HCT116 (cell line): Measurements from ENCODE around the gene SORBS1. TPM values are rescaled to one million over a fixed set of nuclear protein-coding genes. Genes with fewer than 3 reads are reported as not detected.

ENCODE experiments used
- ATAC-seq: fragments of 200-7000 bp; cut with Tn5 transposase; 2 replicates; pipeline ENCODE4 v1.9.1; 2020; ENCODE audit warnings: mild to moderate bottlenecking, moderate library complexity
- BruUV-seq: library from RNA; stranded (reverse); fragments of 400-500 nt; replicated peaks from 2 replicates; lab custom pipeline; 2021; lab: Mats Ljungman, UMichigan
- CTCF ChIA-PET: fragments of 300-600 bp; sonication (Branson Sonifier 250); formaldehyde crosslinking; loops from one replicate; lab custom pipeline; 2021; ENCODE audit warnings: antibody characterized with exemption; lab: Charles Lee
- POLR2A ChIA-PET: fragments of 300-600, 350-600 bp; sonication (Branson Sonifier 250); formaldehyde crosslinking; loops from one replicate; lab custom pipeline; 2021; ENCODE audit warnings: antibody characterized with exemption; lab: Charles Lee
- RAD21 ChIA-PET, 2 experiments: fragments of 300-600 bp; sonication (Branson Sonifier 250); formaldehyde crosslinking; loops; one replicate each; lab custom pipeline; 2023; ENCODE audit warnings: low total read pairs in 2 of 2; ENCODE audit not compliant: uncharacterized antibody in 2 of 2, unreplicated experiment in 2 of 2, low non-redundant PET in 1 of 2; lab: Charles Lee
- DNase-seq: peaks from one replicate; pipeline ENCODE4 v3.0.0-alpha.2; 2010; ENCODE audit warnings: low read depth, low spot score
- H2AFZ ChIP-seq: fragments of 200-600 bp; shearing (Covaris generic), sonication (generic); 2 replicates; pipeline ENCODE4 v1.6.1; 2017; ENCODE audit warnings: low read depth, mixed run types, mixed read lengths, antibody characterized with exemption, low read length; ENCODE audit not compliant: poor library complexity, severe bottlenecking
- H3K27ac ChIP-seq: 2 replicates; pipeline ENCODE4 v1.5.1; 2012; ENCODE audit warnings: low read depth, low read length
- H3K27me3 ChIP-seq: fragments of 200-600 bp; sonication (generic); 2 replicates; pipeline ENCODE4 v1.6.1; 2016; ENCODE audit warnings: mixed run types, low read length, mixed read lengths; ENCODE audit not compliant: insufficient read depth
- H3K36me3 ChIP-seq, 2 experiments: fragments of 200-500 bp in 1 of 2; fragments of 200-600 bp in 1 of 2; sonication (Bioruptor generic) in 1 of 2; sonication (generic) in 1 of 2; 2 replicates each; pipeline versions ENCODE4 v1.5.1 to v1.6.1; 2014 to 2016; ENCODE audit warnings: low read length in 2 of 2, inconsistent platforms in 1 of 2, mixed read lengths in 1 of 2, mixed run types in 1 of 2; ENCODE audit not compliant: insufficient read depth in 2 of 2, control insufficient read depth in 1 of 2
- H3K4me1 ChIP-seq, 2 experiments: fragments of 200-600 bp in 1 of 2; sonication (generic) in 1 of 2; 2 replicates each; pipeline versions ENCODE4 v1.5.1 to v1.6.1; 2012 to 2017; ENCODE audit warnings: low read length in 2 of 2, inconsistent platforms in 1 of 2, mild to moderate bottlenecking in 1 of 2, mixed read lengths in 1 of 2, mixed run types in 1 of 2, moderate library complexity in 1 of 2; ENCODE audit not compliant: insufficient read depth in 2 of 2, control insufficient read depth in 1 of 2
- H3K4me2 ChIP-seq: fragments of 200-600 bp; sonication (generic); 2 replicates; pipeline ENCODE4 v1.6.1; 2017; ENCODE audit warnings: mixed run types, low read length, mixed read lengths
- H3K4me3 ChIP-seq, 2 experiments: fragments of 200-600 bp in 1 of 2; sonication (generic) in 1 of 2; replicated peaks in 1 of 2; 2 replicates each; pipeline ENCODE4 v1.5.1; 2011 to 2016; ENCODE audit warnings: low read length in 2 of 2, control low read depth in 1 of 2, low read depth in 1 of 2, mild to moderate bottlenecking in 1 of 2, mixed read lengths in 1 of 2, mixed run types in 1 of 2
- H3K79me2 ChIP-seq: fragments of 200-600 bp; sonication (generic); 2 replicates; pipeline ENCODE4 v1.6.1; 2017; ENCODE audit warnings: mild to moderate bottlenecking, mixed run types, low read length, moderate library complexity, mixed read lengths; ENCODE audit not compliant: insufficient read depth
- H3K9ac ChIP-seq: fragments of 200-600 bp; sonication (generic); 2 replicates; pipeline ENCODE4 v1.6.1; 2016; ENCODE audit warnings: low read length, mixed read lengths
- H3K9me2 ChIP-seq: fragments of 200-600 bp; sonication (generic), shearing (Covaris generic); 2 replicates; pipeline ENCODE4 v1.6.1; 2017; ENCODE audit warnings: mixed run types, mild to moderate bottlenecking, moderate library complexity; ENCODE audit not compliant: insufficient read depth
- H3K9me3 ChIP-seq, 2 experiments: fragments of 200-500 bp in 1 of 2; fragments of 200-600 bp in 1 of 2; sonication (Bioruptor generic) in 1 of 2; sonication (generic) in 1 of 2; 2 replicates each; pipeline ENCODE4 v1.6.1; 2014 to 2017; ENCODE audit warnings: low read length in 2 of 2, mixed read lengths in 2 of 2, inconsistent platforms in 1 of 2, low read depth in 1 of 2, mild to moderate bottlenecking in 1 of 2, mixed run types in 1 of 2, moderate library complexity in 1 of 2; ENCODE audit not compliant: control insufficient read depth in 1 of 2, insufficient read depth in 1 of 2
- H4K20me1 ChIP-seq: fragments of 200-600 bp; sonication (generic), shearing (Covaris generic); 2 replicates; pipeline ENCODE4 v1.6.1; 2017; ENCODE audit warnings: mixed run types, mild to moderate bottlenecking, moderate library complexity; ENCODE audit not compliant: insufficient read depth
- CBX3 ChIP-seq: IDR thresholded peaks from 2 replicates; pipeline ENCODE4 v1.6.1; 2012; ENCODE audit warnings: low read depth
- EGR1 ChIP-seq: IDR thresholded peaks from 2 replicates; pipeline ENCODE4 v1.6.1; 2012; ENCODE audit warnings: low read depth
- ELF1 ChIP-seq: IDR thresholded peaks from 2 replicates; pipeline ENCODE4 v1.6.1; 2012; ENCODE audit warnings: low read depth, borderline replicate concordance
- EZH2phosphoT487 ChIP-seq: fragments of 200-600 bp; IDR thresholded peaks from 2 replicates; pipeline ENCODE4 v1.6.1; 2018; ENCODE audit warnings: antibody characterized with exemption, borderline replicate concordance
- FOSL1 ChIP-seq: IDR thresholded peaks from 2 replicates; pipeline ENCODE4 v1.6.1; 2012; ENCODE audit warnings: low read depth
- JUND ChIP-seq: IDR thresholded peaks from 2 replicates; pipeline ENCODE4 v1.6.1; 2012
- MAX ChIP-seq: IDR thresholded peaks from 2 replicates; pipeline ENCODE4 v1.6.1; 2012
- RAD21 ChIP-seq: IDR thresholded peaks from 2 replicates; pipeline ENCODE4 v1.6.1; 2012; ENCODE audit warnings: low read depth, mild to moderate bottlenecking
- SIN3A ChIP-seq: IDR thresholded peaks from 2 replicates; pipeline ENCODE4 v1.6.1; 2012; ENCODE audit warnings: low read depth
- SRF ChIP-seq: IDR thresholded peaks from 2 replicates; pipeline ENCODE4 v1.6.1; 2012; ENCODE audit warnings: low read depth
- TCF7L2 ChIP-seq: IDR thresholded peaks from 2 replicates; pipeline ENCODE4 v1.7.0; 2011; ENCODE audit warnings: borderline replicate concordance, inconsistent platforms; ENCODE audit not compliant: insufficient read depth, insufficient read length; ENCODE audit errors: extremely low read depth
- ZFX ChIP-seq: fragments of 450-650 bp; IDR thresholded peaks from 2 replicates; pipeline ENCODE4 v1.6.1; 2017
- ZNF274 ChIP-seq: fragments of 200-500 bp; sonication (Bioruptor generic); IDR thresholded peaks from 2 replicates; pipeline ENCODE4 v1.6.1; 2014; ENCODE audit warnings: mild to moderate bottlenecking, low read depth, low read length, inconsistent platforms
- intact Hi-C: fragments of 100-400 bp; cut with micrococcal nuclease; formaldehyde crosslinking; loops from 2 replicates; pipeline ENCODE4 v1.10.0; 2022
- total RNA-seq: library from RNA; stranded (reverse); gene quantifications from one replicate; pipeline ENCODE4 v1.2.1, GENCODE V29; 2021; ENCODE audit not compliant: unreplicated experiment
- TF ChIP-seq, protein P1 (sequence below): IDR thresholded peaks from 2 replicates; pipeline ENCODE4 v1.6.1; 2012; ENCODE audit warnings: low read depth
- TF ChIP-seq, protein P2 (sequence below): IDR thresholded peaks from 2 replicates; pipeline ENCODE4 v1.6.1; 2011; ENCODE audit warnings: mild to moderate bottlenecking, low read length, moderate library complexity; ENCODE audit not compliant: insufficient replicate concordance; ENCODE audit errors: extremely low read depth
- TF ChIP-seq, protein P3 (sequence below), 3 experiments: fragments of 200-600 bp in 1 of 3; sonication (generic) in 1 of 3; IDR thresholded peaks in 2 of 3; conservative IDR thresholded peaks in 1 of 3; 2 replicates each; pipeline ENCODE4 v1.5.1; 2012 to 2017; ENCODE audit warnings: low read depth in 2 of 3, low read length in 2 of 3, antibody characterized with exemption in 1 of 3, borderline replicate concordance in 1 of 3, control low read depth in 1 of 3, mild to moderate bottlenecking in 1 of 3, mixed read lengths in 1 of 3, mixed run types in 1 of 3, moderate library complexity in 1 of 3; ENCODE audit not compliant: insufficient read depth in 1 of 3
- TF ChIP-seq, protein P4 (sequence below): IDR thresholded peaks from 2 replicates; pipeline ENCODE4 v1.6.1; 2012

The SORBS1 gene
- total RNA-seq, 1 experiment from 2014 or later: 3.4 TPM

GRCh38 chr10:95375418-95375817 lies 185.8 kb downstream of the SORBS1 start:
- ChIA-PET RAD21 (interaction anchor here (1.2 to 2.6 kb wide), 3 partner anchors 226 to 466 kb away, joined by 3 to 16 read pairs (median 8); no protein-coding TSS in a partner anchor), POLR2A (no interaction called here), CTCF (interaction anchor here (0.9 to 4.8 kb wide), 11 partner anchors 8 to 466 kb away, joined by 3 to 86 read pairs (median 11); partner anchors contain the start of gene TCTN3)
- Histone ChIP-seq H3K9me3 (no peaks in the 10 kb centered on the region), H3K36me3 (no peaks in the 10 kb centered on the region), H2AFZ (no peak overlapping the region), H4K20me1 (no peaks in the 10 kb centered on the region), H3K9me2 (no peaks in the 10 kb centered on the region), H3K27ac (no peak overlapping the region), H3K4me1 (no peaks in the 10 kb centered on the region), H3K27me3 (0 out of 2 replicates have a peak, but pooled peaks cover 8% of the 10 kb centered on the region), H3K4me3 (no peak overlapping the region), H3K79me2 (no peaks in the 10 kb centered on the region), H3K9ac (no peak overlapping the region), H3K4me2 (no peak overlapping the region)
- TF ChIP-seq, protein P1, sequence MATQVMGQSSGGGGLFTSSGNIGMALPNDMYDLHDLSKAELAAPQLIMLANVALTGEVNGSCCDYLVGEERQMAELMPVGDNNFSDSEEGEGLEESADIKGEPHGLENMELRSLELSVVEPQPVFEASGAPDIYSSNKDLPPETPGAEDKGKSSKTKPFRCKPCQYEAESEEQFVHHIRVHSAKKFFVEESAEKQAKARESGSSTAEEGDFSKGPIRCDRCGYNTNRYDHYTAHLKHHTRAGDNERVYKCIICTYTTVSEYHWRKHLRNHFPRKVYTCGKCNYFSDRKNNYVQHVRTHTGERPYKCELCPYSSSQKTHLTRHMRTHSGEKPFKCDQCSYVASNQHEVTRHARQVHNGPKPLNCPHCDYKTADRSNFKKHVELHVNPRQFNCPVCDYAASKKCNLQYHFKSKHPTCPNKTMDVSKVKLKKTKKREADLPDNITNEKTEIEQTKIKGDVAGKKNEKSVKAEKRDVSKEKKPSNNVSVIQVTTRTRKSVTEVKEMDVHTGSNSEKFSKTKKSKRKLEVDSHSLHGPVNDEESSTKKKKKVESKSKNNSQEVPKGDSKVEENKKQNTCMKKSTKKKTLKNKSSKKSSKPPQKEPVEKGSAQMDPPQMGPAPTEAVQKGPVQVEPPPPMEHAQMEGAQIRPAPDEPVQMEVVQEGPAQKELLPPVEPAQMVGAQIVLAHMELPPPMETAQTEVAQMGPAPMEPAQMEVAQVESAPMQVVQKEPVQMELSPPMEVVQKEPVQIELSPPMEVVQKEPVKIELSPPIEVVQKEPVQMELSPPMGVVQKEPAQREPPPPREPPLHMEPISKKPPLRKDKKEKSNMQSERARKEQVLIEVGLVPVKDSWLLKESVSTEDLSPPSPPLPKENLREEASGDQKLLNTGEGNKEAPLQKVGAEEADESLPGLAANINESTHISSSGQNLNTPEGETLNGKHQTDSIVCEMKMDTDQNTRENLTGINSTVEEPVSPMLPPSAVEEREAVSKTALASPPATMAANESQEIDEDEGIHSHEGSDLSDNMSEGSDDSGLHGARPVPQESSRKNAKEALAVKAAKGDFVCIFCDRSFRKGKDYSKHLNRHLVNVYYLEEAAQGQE: no peak
- TF ChIP-seq ZFX (no peak), ELF1 (no peak), EGR1 (no peak), SRF (no peak), CBX3 (no peak), SIN3A (no peak), EZH2phosphoT487 (no peak), RAD21 (no peak), TCF7L2 (no peak), MAX (no peak), JUND (no peak), FOSL1 (no peak), ZNF274 (no peak)
- TF ChIP-seq, protein P2, sequence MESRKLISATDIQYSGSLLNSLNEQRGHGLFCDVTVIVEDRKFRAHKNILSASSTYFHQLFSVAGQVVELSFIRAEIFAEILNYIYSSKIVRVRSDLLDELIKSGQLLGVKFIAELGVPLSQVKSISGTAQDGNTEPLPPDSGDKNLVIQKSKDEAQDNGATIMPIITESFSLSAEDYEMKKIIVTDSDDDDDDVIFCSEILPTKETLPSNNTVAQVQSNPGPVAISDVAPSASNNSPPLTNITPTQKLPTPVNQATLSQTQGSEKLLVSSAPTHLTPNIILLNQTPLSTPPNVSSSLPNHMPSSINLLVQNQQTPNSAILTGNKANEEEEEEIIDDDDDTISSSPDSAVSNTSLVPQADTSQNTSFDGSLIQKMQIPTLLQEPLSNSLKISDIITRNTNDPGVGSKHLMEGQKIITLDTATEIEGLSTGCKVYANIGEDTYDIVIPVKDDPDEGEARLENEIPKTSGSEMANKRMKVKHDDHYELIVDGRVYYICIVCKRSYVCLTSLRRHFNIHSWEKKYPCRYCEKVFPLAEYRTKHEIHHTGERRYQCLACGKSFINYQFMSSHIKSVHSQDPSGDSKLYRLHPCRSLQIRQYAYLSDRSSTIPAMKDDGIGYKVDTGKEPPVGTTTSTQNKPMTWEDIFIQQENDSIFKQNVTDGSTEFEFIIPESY: no peak
- TF ChIP-seq, protein P3, sequence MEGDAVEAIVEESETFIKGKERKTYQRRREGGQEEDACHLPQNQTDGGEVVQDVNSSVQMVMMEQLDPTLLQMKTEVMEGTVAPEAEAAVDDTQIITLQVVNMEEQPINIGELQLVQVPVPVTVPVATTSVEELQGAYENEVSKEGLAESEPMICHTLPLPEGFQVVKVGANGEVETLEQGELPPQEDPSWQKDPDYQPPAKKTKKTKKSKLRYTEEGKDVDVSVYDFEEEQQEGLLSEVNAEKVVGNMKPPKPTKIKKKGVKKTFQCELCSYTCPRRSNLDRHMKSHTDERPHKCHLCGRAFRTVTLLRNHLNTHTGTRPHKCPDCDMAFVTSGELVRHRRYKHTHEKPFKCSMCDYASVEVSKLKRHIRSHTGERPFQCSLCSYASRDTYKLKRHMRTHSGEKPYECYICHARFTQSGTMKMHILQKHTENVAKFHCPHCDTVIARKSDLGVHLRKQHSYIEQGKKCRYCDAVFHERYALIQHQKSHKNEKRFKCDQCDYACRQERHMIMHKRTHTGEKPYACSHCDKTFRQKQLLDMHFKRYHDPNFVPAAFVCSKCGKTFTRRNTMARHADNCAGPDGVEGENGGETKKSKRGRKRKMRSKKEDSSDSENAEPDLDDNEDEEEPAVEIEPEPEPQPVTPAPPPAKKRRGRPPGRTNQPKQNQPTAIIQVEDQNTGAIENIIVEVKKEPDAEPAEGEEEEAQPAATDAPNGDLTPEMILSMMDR (IDR thresholded peaks at IDR 0.05 in 2 of 3, conservative IDR thresholded peaks at IDR 0.05 in 1 of 3; ENCODE audit: borderline replicate concordance in 1 of 3, insufficient read depth in 1 of 3, low read depth in 2 of 3, low read length in 2 of 3): no peak
- TF ChIP-seq, protein P4, sequence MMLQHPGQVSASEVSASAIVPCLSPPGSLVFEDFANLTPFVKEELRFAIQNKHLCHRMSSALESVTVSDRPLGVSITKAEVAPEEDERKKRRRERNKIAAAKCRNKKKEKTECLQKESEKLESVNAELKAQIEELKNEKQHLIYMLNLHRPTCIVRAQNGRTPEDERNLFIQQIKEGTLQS: no peak
- no peak for DNase-seq
- intact Hi-C loops: loop anchor here (2.0 kb wide), 1 partner anchor 55 kb away; no protein-coding TSS in a partner anchor
- no peak for ATAC-seq
- no TSS peak for BruUV-seq
